Measurements from ENCODE around the gene AFF4. TPM values are rescaled to one million over a fixed set of nuclear protein-coding genes. Genes with fewer than 3 reads are reported as not detected.
A peak's percentile ranks its signal among the peaks of the same experiment; 100 is the strongest.

The AFF4 gene
- total RNA-seq, 2 donors from 2014 or later = 107 to 108 TPM

DNA sequence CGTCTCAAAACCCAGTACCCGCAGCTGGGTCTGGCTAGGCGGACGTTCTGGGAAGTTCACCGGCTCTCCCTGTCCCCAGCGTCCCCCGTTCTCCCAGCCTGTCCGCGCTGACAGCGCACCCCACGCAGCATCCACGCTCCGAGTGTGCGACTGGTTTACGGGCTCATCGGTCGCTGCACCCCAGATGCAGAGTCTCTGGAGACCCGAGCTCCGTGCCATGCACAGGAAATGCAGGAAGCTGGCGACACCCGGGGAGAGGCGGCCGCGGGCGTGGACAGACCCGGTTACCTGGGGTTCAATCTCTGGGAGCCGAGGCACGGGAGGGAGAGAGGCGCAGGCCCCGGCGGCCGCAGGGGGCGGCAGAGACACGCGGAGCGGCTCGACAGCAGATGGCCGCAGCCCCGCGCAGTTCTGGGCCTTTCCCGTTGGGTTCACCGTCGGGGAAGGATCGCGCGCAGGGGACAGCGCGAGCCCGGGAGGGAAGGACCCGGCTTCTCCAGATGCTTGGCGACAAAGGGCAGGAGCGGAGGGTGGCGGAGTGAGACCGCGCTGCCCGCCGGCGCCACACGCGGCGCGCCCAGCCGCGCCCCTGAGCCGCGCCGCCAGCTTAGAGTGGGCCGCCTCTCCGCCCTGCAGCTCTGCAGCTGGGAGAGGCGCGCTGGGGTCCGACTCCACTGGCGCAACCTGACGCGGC lies 133.5 kb downstream of the AFF4 start:
- TF ChIP-seq, protein P1, sequence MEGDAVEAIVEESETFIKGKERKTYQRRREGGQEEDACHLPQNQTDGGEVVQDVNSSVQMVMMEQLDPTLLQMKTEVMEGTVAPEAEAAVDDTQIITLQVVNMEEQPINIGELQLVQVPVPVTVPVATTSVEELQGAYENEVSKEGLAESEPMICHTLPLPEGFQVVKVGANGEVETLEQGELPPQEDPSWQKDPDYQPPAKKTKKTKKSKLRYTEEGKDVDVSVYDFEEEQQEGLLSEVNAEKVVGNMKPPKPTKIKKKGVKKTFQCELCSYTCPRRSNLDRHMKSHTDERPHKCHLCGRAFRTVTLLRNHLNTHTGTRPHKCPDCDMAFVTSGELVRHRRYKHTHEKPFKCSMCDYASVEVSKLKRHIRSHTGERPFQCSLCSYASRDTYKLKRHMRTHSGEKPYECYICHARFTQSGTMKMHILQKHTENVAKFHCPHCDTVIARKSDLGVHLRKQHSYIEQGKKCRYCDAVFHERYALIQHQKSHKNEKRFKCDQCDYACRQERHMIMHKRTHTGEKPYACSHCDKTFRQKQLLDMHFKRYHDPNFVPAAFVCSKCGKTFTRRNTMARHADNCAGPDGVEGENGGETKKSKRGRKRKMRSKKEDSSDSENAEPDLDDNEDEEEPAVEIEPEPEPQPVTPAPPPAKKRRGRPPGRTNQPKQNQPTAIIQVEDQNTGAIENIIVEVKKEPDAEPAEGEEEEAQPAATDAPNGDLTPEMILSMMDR (conservative IDR thresholded peaks at IDR 0.05) = peak; percentile 91
- no peaks in the 10 kb centered on the region for H3K9me3 ChIP-seq (ENCODE audit: control insufficient read depth, low read length)
- peak overlapping the region; percentile 63 for H3K9ac ChIP-seq (ENCODE audit: extremely low read depth, low read length, poor library complexity, severe bottlenecking)
- 10 to 13% methylated on average over 64 to 75 of the region's 75 CpGs for WGBS, 2 experiments (ENCODE audit: insufficient coverage in 1 of 2, insufficient read length in 1 of 2)
- H3K36me3 Mint-ChIP-seq (ENCODE audit: low read depth) = peaks cover 3% of the 10 kb centered on the region
- H3K27me3 ChIP-seq (ENCODE audit: control insufficient read depth, insufficient read depth, low read length, poor library complexity, severe bottlenecking) = peaks cover 63% of the 10 kb centered on the region
- peaks cover 17% of the 10 kb centered on the region for H3K4me1 Mint-ChIP-seq
- peak overlapping the region; percentile 78 for H3K27ac Mint-ChIP-seq
- H3K27me3 Mint-ChIP-seq (ENCODE audit: insufficient read depth) = peaks cover 60% of the 10 kb centered on the region
- DNase-seq = peak; percentile 91
- H3K9me3 Mint-ChIP-seq = no peaks in the 10 kb centered on the region
- no peaks in the 10 kb centered on the region for H3K36me3 ChIP-seq (ENCODE audit: control insufficient read depth, insufficient read depth, low read length)
- peak overlapping the region; percentile 71 for H3K4me3 Mint-ChIP-seq
- H3K27ac ChIP-seq (ENCODE audit: low read depth, low read length) = no peak overlapping the region
- H3K4me3 ChIP-seq (ENCODE audit: low read length) = peak overlapping the region; percentile 74
- H3K4me1 ChIP-seq (ENCODE audit: control insufficient read depth, insufficient read depth, low read length) = no peaks in the 10 kb centered on the region

DNA sequence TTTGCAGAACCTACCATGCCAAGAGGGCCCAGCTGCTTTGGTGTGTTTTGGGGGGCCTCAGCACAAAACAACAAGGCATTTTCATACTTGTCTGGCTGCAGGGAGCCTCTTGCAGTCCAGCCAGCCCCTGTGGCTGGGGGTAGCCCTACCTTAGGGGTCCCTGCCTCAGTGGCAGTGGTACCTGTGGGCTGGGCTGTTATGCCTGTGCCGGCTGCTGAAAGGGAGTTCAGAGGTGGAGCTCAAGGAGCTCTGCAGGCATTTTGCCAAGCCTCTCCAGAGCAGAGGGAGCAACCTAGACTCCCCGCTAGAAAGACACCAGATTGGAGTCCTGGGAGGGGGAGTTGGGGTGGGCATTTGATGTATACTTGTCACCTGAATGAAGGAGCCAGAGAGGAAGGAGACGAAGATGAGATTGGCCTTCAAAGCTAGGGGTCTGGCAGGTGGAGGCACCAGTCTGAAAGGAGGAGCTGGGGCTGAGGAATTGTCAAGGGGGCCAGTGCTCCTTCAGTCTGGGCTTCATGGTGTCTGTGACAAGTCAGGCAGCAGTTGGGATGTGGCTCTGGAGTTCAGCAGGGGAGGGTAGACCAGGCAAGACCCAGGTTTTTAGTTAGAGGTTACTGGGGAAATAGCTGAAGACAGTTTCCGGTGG lies 134.5 kb downstream of the AFF4 start:
- Histone ChIP-seq H3K4me1 (ENCODE audit: control insufficient read depth, insufficient read depth, low read length) (no peaks in the 10 kb centered on the region), H3K27me3 (ENCODE audit: control insufficient read depth, insufficient read depth, low read length, poor library complexity, severe bottlenecking) (peaks cover 72% of the 10 kb centered on the region), H3K27ac (ENCODE audit: low read depth, low read length) (no peak overlapping the region), H3K36me3 (ENCODE audit: control insufficient read depth, insufficient read depth, low read length) (no peaks in the 10 kb centered on the region), H3K4me3 (ENCODE audit: low read length) (peak overlapping the region; percentile 74), H3K9me3 (ENCODE audit: control insufficient read depth, low read length) (no peaks in the 10 kb centered on the region), H3K9ac (ENCODE audit: extremely low read depth, low read length, poor library complexity, severe bottlenecking) (no peak overlapping the region)
- H3K9me3 Mint-ChIP-seq = no peaks in the 10 kb centered on the region
- H3K36me3 Mint-ChIP-seq (ENCODE audit: low read depth) = peaks cover 3% of the 10 kb centered on the region
- TF ChIP-seq, protein P1 (conservative IDR thresholded peaks at IDR 0.05) = no peak
- H3K27me3 Mint-ChIP-seq (ENCODE audit: insufficient read depth) = peaks cover 61% of the 10 kb centered on the region
- no peak for DNase-seq
- H3K4me3 Mint-ChIP-seq = peak overlapping the region; percentile 71
- WGBS, 2 experiments (ENCODE audit: insufficient coverage in 1 of 2, insufficient read length in 1 of 2) = 76 to 94% methylated on average over 3 to 4 of the region's 4 CpGs
- H3K4me1 Mint-ChIP-seq = peaks cover 17% of the 10 kb centered on the region
- H3K27ac Mint-ChIP-seq = no peak overlapping the region

DNA sequence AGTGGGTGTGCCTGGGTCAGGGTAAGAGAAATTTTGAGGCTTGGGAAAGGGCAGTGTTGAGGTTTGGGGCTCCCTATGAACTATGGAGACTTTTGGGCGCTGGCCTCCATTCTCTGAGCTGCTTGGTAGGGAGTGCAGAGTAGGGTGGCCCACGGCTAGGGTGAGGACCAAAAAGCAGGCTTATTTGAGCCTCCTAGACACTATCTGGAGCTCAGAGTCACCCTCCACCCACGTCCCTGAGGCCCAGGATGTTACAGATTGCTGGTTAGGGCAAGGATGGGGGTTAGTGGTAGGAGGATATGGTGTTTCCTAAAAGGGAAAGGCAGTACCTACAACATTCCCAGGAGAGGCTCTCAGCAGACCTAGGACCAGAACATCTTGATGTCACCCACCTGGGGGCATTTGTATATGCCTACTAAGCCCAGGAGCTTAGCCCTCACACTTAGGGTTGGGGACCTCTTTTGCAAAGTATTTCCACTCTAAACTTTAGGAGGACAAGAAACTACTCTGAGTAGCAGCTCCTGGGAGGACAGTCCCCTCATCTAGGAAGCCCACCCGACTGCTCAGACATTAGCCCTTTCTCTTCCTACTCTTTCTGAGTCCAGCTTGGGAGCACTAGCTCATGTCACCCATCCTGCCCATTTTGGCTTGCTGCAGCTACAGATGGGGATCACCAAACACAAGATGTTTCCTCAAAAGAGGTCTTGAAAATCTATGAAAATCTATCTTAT lies 135.3 kb downstream of the AFF4 start:
- no peak overlapping the region for H3K4me3 ChIP-seq (ENCODE audit: low read length)
- no peak overlapping the region for H3K27ac ChIP-seq (ENCODE audit: low read depth, low read length)
- H3K4me1 Mint-ChIP-seq = peaks cover 17% of the 10 kb centered on the region
- H3K4me3 Mint-ChIP-seq = no peak overlapping the region
- no peaks in the 10 kb centered on the region for H3K36me3 ChIP-seq (ENCODE audit: control insufficient read depth, insufficient read depth, low read length)
- H3K9me3 ChIP-seq (ENCODE audit: control insufficient read depth, low read length) = no peaks in the 10 kb centered on the region
- WGBS, 2 experiments (ENCODE audit: insufficient coverage in 1 of 2, insufficient read length in 1 of 2) = 86 to 91% methylated on average over 1 to 4 of the region's 4 CpGs
- TF ChIP-seq, protein P1 (conservative IDR thresholded peaks at IDR 0.05) = no peak
- no peak overlapping the region for H3K9ac ChIP-seq (ENCODE audit: extremely low read depth, low read length, poor library complexity, severe bottlenecking)
- H3K27me3 Mint-ChIP-seq (ENCODE audit: insufficient read depth) = peaks cover 59% of the 10 kb centered on the region
- H3K27ac Mint-ChIP-seq = no peak overlapping the region
- H3K36me3 Mint-ChIP-seq (ENCODE audit: low read depth) = peaks cover 3% of the 10 kb centered on the region
- H3K27me3 ChIP-seq (ENCODE audit: control insufficient read depth, insufficient read depth, low read length, poor library complexity, severe bottlenecking) = peaks cover 73% of the 10 kb centered on the region
- H3K9me3 Mint-ChIP-seq = no peaks in the 10 kb centered on the region
- H3K4me1 ChIP-seq (ENCODE audit: control insufficient read depth, insufficient read depth, low read length) = peaks cover 4% of the 10 kb centered on the region
- no peak for DNase-seq
